ENCODE measurements around the gene SAMD4A.
"Not testable (repeated sequence)": the region's sequence is repeated elsewhere in the genome, so short reads cannot be mapped to it uniquely, and the experiment has no call there.

The SAMD4A gene

DNA sequence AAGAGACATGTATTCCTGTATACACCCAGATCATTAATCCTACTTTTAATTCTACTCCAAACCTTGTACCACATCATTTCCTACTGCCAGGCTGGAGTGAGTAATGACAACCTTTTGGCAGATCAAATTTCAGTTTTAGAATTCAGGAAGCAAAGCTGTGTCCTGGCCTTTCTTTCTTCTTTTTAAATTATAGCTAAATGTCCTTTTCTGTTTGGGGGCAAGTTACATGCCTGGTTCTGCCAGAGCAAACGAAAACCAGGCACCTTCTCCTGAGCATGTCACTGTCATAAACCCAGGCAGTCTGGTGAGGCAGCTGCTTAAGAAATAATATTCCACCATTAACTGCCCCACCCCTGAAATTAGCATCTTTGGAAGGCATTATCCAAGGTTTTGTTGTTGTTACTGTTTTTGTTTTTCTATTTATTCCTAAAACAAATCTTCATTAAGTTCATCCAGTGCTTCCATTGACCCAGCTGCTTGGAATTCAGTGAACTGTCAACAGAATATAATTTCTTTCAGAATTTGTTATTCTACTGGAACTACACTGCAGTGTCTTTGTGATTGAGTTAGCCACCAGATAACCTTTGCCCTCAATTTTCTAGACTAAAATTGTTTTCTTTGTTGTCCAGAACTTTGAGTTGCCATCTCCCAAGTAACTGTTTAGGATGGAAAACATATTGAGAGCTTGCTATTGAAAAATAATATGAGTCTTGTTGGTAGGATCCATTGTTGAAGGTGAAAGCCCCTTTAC, 33.2 kb downstream of the SAMD4A start:
- DNase-seq, result no peak

DNA sequence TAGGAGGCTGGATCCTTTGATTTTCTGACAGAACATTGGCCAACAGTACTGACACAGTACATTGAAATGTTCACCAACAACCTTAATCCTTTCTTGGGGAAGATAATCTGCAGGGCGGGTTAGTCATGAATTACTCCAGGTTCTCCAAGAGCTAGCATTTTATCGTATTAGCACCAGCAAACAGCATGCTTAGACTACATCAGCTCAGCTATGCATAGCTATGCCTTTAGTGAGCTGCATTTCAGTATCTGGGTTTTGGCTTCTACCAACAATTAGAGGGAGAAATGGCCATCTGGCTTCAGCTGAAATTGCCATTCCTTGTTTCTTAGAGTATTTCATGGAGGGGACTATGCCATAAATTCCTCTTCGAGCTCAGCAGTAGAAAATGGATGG, 33.8 kb downstream of the SAMD4A start:
- no peak for DNase-seq

DNA sequence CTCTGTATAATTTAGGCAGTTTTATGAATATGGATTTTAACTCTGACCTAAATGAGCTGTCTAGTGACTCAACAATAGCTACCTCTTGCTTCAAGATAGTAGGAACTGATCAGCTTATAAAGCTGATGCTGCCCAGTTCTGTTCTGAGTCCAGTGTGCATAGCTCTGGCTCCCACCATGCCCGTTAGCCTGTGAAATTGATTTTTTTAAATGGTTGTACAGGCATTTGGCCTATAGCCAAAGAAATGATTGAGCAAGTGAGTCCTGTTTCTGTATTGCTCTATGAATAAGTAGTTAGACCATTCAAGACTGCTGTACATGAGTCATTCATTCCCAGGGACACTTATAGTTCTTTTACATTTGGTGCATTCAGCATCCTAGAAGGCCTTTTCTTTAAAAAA, 36.4 kb downstream of the SAMD4A start:
- DNase-seq, result no peak

GRCh38 chr14:54606178-54606577, 39.2 kb downstream of the SAMD4A start:
- DNase-seq, result no peak

- no peak for DNase-seq
These were observed 39.8 kb downstream of the SAMD4A start for GRCh38 chr14:54606631-54607133.

GRCh38 chr14:54609576-54609975, 42.6 kb downstream of the SAMD4A start:
- no peak for DNase-seq

DNA sequence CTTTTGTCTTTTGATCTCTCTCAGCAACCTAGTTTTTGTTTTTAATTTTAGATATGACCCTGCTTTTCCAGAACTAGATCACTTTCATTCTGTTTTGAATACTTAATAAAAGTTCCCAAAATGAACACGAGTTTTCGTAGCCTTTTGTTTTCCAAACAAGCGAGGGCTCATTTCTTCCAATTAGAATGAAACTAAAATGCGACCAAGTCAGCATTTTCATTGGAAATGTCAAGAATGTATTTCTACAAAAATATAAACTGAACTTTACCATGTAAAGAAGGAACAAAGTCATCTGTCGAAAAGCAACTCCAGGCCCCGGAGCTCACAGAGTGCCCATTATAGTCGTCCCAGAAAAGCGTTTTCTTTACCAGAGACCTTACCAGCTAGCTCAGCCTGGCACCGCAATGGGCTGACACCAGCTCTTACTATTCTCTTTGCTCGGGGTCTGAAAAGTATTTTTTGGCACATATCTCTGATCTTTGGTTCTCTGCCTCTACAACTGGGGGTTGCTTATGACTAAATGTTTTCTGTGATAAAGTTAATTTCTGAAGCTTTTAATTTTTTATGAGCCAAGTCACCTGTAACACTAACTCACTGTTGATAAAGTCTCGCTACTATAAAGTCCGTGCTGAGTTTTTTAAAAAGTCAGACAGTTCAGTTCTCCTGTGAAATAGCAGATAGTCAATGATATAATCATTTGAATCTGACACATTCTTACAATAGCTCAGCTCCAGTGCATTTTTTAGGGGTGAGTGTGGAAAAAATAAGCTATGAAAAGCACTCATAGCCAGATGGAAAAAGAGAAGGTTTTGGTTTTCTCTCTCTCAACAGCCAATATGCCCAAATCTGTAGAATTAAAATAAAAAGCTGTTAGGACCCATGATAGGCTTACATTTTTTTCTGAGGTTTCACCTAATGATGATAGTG, 43.4 kb downstream of the SAMD4A start:
- no peak for DNase-seq

GRCh38 chr14:54614296-54614695, 47.4 kb downstream of the SAMD4A start:
- DNase-seq, result no peak

DNA sequence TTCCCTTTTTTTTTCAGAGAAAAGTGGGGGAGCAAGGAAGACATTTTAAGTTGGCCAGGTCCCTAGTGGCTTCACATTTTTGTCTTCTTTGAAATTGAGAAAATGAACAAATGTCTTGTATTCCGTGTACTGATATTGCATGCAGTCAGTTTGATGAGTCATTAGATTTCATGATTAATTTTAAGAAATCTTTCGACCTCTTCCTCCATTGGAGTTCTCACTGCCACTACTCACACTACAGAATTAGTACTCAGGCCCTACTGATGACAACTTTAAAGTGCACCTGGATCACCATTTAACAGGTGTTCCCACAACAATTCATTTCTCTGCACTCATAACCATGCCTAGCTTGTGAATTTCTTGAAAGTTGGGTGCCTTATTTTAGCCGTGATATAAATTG, 50.5 kb downstream of the SAMD4A start:
- DNase-seq, result no peak

GRCh38 chr14:54621686-54622085, 54.8 kb downstream of the SAMD4A start:
- no peak for DNase-seq

- no peak for DNase-seq
These were observed 55.4 kb downstream of the SAMD4A start for GRCh38 chr14:54622192-54622958.

GRCh38 chr14:54623279-54624004, 56.5 kb downstream of the SAMD4A start:
- no peak for DNase-seq

GRCh38 chr14:54624005-54624358, 57.1 kb downstream of the SAMD4A start:
- DNase-seq, result not testable (repeated sequence)

- DNase-seq, result no peak
These were observed 58.2 kb downstream of the SAMD4A start for GRCh38 chr14:54625112-54625511.

DNA sequence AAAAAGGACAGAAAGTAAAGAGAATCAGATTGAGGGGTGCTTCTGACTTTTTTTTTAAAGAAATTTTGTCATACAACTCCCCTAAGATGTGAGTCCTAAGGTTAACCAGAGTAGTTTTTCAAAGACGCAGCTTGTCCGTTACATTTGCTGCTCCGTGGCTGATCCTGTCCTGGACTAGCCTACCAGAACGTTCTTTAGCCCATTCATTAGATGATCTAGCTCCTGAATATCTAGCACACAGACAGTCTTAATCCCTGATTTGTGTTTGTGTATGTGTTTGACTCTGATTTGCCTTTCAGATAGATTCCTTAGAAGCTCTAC, 60.3 kb downstream of the SAMD4A start:
- DNase-seq, result no peak

DNA sequence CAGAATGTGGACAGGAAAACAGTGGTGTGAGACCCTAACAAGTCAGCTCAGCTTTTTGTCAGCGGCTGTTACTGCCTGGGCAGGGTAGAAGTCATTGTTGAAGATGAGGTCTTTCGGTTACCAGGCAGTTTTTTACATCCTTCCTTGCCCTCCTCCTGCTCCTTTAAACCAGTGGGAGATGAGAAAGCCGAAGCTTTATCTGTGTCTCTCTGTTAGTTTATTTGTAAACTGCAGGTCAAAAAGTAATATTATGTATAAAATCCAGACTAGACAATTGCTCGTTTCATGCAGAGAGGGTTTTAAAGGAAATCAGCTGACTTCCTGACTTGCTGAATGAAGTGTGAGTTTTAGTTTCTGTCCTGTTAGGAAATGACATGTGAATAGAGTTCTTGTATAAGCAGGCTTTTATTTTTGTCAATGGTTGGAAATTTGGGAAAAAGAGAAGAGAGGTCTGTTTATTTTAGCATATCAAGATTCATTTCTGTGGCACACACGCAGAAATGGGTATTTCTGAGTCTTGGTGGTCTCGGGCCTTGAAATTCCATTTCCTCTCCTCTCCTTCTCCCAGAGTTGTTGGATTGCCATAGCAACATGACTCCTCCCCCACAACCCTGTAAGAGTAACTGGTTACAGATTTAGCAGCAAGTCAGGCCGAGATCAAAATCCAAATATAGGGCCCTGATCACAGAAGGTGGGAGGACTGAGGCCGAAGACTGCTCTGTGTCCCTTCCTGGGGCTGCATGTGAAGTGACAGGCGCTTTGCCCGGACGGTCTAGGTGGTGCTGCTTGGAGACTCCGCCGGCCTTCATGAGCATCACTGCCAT, 60.8 kb downstream of the SAMD4A start:
- DNase-seq, result no peak

- DNase-seq, result no peak
These were observed 62.3 kb downstream of the SAMD4A start for GRCh38 chr14:54629183-54629582.

DNA sequence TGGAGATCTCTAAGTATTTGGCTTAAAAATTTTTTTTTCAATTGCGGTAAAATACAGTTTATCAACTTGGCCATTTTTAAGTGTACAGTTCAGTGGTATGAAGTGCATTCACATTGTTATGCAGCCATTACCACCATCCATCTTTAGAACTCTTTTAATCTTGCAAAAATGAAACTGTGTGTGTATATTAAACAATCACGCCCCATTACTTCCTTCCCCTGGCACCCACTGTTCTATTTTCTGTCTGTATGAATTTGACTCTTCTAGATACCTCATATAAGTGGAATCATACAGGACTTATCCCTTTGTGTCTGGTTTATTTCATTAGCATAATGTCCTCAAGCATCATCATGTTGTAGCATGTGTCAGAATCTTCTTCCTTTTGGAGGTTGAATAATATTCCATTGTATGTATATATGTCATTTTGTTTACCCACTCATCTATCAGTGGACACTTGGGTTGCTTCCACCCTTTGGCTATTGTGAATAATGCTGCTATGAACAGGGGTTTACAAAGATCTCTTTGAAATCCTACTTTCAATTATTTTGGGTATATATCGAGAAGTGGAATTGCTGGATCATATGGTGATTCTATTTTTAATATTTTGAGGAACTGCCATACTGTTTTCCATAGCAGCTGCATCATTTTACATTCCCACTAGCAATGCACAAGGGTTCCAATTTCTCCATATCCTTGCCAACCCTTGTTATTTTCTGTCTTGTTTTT, 62.9 kb downstream of the SAMD4A start:
- DNase-seq, result no peak

DNA sequence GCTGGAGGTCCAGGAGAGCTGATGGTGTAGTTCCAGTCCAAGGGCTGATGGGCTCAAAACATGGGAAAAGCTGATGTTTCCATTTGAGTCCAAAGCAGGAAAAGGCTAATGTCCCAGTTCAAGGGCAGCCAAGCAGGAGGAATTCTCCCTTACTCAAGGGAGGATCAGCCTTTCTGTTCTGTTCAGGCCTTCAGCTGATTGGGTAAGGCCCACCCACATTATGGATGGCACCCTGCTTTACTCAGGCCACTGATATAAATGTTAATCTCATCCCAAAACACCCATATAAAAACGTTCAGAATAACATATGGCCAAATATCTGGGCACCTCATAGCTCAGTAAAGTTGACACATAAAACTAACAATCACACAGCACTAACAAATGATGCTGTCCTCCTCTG, 64.1 kb downstream of the SAMD4A start:
- DNase-seq, result no peak

GRCh38 chr14:54632452-54632851, 65.5 kb downstream of the SAMD4A start:
- DNase-seq, result no peak

- no peak for DNase-seq
These were observed 66.1 kb downstream of the SAMD4A start for GRCh38 chr14:54633076-54633475.

Data from NCI-H2029 treated with DMSO at 0.1 percent for 48 hours (cell line).